CD8-positive, alpha-beta memory T cell (primary cell): ENCODE results near the gene CDH18. TPM values are rescaled to one million over a fixed set of nuclear protein-coding genes. Genes with fewer than 3 reads are reported as not detected.

Source experiments
- CTCF ChIA-PET: fragments of 350-600 bp; sonication (Branson Sonifier 250); formaldehyde crosslinking; loops from one replicate; lab custom pipeline; 2021; ENCODE audit warnings: antibody characterized with exemption; lab: Charles Lee
- POLR2A ChIA-PET: fragments of 350-600 bp; sonication (Branson Sonifier 250); formaldehyde crosslinking; loops from one replicate; lab custom pipeline; 2021; ENCODE audit warnings: antibody characterized with exemption; lab: Charles Lee
- DNase-seq, 5 donors: peaks; one replicate each; pipeline versions ENCODE4 v3.0.0 to v3.0.0-alpha.2; 2020 to 2022; ENCODE audit warnings: mixed read lengths in 1 of 5
- H3K27ac ChIP-seq: one replicate; pipeline ENCODE4 v1.7.0; 2013; ENCODE audit warnings: low read depth, mild to moderate bottlenecking, low read length, moderate library complexity
- H3K27me3 ChIP-seq: 2 replicates; pipeline ENCODE4 v1.7.0; 2013; ENCODE audit warnings: low read length, mild to moderate bottlenecking; ENCODE audit not compliant: insufficient read depth, poor library complexity, severe bottlenecking
- H3K36me3 ChIP-seq: 2 replicates; pipeline ENCODE4 v1.7.0; 2013; ENCODE audit warnings: mild to moderate bottlenecking, low read length, moderate library complexity; ENCODE audit not compliant: insufficient read depth
- H3K4me1 ChIP-seq: 2 replicates; pipeline ENCODE4 v1.7.0; 2013; ENCODE audit warnings: mild to moderate bottlenecking, low read length, moderate library complexity; ENCODE audit not compliant: insufficient read depth
- H3K4me3 ChIP-seq: 2 replicates; pipeline ENCODE4 v1.7.0; 2013; ENCODE audit warnings: mild to moderate bottlenecking, low read length
- H3K9me3 ChIP-seq: 2 replicates; pipeline ENCODE4 v1.7.0; 2013; ENCODE audit warnings: mild to moderate bottlenecking, low read length
- H3K27ac Mint-ChIP-seq, 8 donors: one replicate each; pipeline ENCODE4 v1.8.0; 2020 to 2021; ENCODE audit warnings: mixed read lengths in 8 of 8, mild to moderate bottlenecking in 6 of 8, inconsistent platforms in 3 of 8, moderate library complexity in 3 of 8
- H3K27me3 Mint-ChIP-seq, 2 donors: one replicate each; pipeline ENCODE4 v1.8.0; 2020 to 2021; ENCODE audit warnings: mixed read lengths in 2 of 2, mild to moderate bottlenecking in 1 of 2, moderate library complexity in 1 of 2
- H3K36me3 Mint-ChIP-seq, 3 donors: one replicate each; pipeline ENCODE4 v1.8.0; 2020 to 2021; ENCODE audit warnings: mixed read lengths in 3 of 3, inconsistent platforms in 1 of 3, mild to moderate bottlenecking in 1 of 3
- H3K4me1 Mint-ChIP-seq, 3 donors: one replicate each; pipeline ENCODE4 v1.8.0; 2020 to 2021; ENCODE audit warnings: mixed read lengths in 3 of 3, inconsistent platforms in 1 of 3, mild to moderate bottlenecking in 1 of 3
- H3K4me3 Mint-ChIP-seq, 7 donors: one replicate each; pipeline ENCODE4 v1.8.0; 2020 to 2021; ENCODE audit warnings: mixed read lengths in 7 of 7, mild to moderate bottlenecking in 6 of 7, moderate library complexity in 4 of 7, inconsistent platforms in 2 of 7
- H3K9me3 Mint-ChIP-seq, 5 donors: one replicate each; pipeline ENCODE4 v1.8.0; 2020 to 2022; ENCODE audit warnings: mixed read lengths in 5 of 5, mild to moderate bottlenecking in 3 of 5, moderate library complexity in 2 of 5, inconsistent platforms in 1 of 5
- polyA plus RNA-seq: library from polyadenylated mRNA; unstranded; fragments of 300-500 nt; fragmentation: Illumina TruSeq; gene quantifications from one replicate; pipeline ENCODE4 v1.2.3, GENCODE V29; 2021
- total RNA-seq, 2 experiments: library from RNA; stranded (reverse); gene quantifications; one replicate each; pipeline ENCODE4 v1.2.3, GENCODE V29; 2021

CDH18 gene
- total and polyA plus RNA-seq, 3 experiments from 2014 or later = not detected

DNA sequence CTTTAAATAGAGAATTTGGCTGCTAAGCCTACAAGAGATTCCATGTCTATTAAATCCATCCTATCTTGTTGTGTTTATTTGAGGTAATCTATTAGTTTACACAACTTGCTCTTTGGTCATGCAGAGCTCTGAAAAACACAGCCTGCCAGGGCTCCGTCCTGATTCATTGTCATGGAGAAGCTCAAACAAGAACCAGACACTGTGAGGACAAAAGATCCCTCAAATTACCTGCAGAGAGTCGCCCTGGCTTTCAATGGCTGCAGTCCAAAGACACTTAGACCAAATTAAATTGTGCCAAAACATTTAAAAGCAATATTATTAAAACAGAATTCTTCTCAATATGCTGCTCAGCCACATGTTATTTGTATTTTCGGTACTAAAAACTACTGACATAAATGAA, 60.1 kb downstream of the CDH18 start:
- POLR2A ChIA-PET = no interaction called here
- Mint-ChIP-seq H3K4me1 (no peaks in the 10 kb centered on the region), H3K27me3 (no peaks in the 10 kb centered on the region), H3K4me3 (no peak overlapping the region), H3K36me3 (no peaks in the 10 kb centered on the region), H3K27ac (no peak overlapping the region), H3K9me3 (peaks cover 8 to 25% (median 16%) of the 10 kb centered on the region in 5 donors)
- H3K27ac ChIP-seq = no peak overlapping the region
- H3K4me3 ChIP-seq = no peak overlapping the region
- no peak for DNase-seq
- H3K4me1 ChIP-seq = no peaks in the 10 kb centered on the region
- H3K36me3 ChIP-seq = no peaks in the 10 kb centered on the region
- no peaks in the 10 kb centered on the region for H3K27me3 ChIP-seq
- CTCF ChIA-PET = no interaction called here
- no peaks in the 10 kb centered on the region for H3K9me3 ChIP-seq

DNA sequence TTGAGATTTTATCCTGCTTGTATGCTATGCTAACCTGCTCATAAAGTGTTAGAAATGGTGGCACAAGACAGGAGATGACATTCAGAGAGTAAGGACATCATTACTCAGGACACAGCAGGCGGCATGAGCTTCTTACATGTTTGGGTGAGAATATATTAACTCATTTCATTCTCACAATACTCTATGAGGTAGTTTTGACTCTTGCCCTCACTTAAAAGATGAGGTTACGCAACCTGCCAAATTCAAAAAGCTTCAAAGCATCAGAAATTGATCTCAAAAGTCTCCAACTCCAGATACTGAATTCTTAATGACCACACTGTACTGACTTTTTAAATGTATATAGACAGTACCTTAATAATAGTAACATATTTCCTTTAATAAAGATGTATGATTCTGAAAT, 60.8 kb downstream of the CDH18 start:
- no peaks in the 10 kb centered on the region for H3K27me3 ChIP-seq
- no peaks in the 10 kb centered on the region for H3K36me3 ChIP-seq
- no peak for DNase-seq
- no peak overlapping the region for H3K4me3 ChIP-seq
- peaks cover 6 to 24% (median 13%) of the 10 kb centered on the region in 5 donors for H3K9me3 Mint-ChIP-seq
- H3K4me3 Mint-ChIP-seq = no peak overlapping the region
- CTCF ChIA-PET = no interaction called here
- H3K4me1 Mint-ChIP-seq = no peaks in the 10 kb centered on the region
- no peaks in the 10 kb centered on the region for H3K9me3 ChIP-seq
- no peaks in the 10 kb centered on the region for H3K4me1 ChIP-seq
- no peaks in the 10 kb centered on the region for H3K36me3 Mint-ChIP-seq
- POLR2A ChIA-PET = no interaction called here
- H3K27ac Mint-ChIP-seq = no peak overlapping the region
- H3K27me3 Mint-ChIP-seq = no peaks in the 10 kb centered on the region
- no peak overlapping the region for H3K27ac ChIP-seq

DNA sequence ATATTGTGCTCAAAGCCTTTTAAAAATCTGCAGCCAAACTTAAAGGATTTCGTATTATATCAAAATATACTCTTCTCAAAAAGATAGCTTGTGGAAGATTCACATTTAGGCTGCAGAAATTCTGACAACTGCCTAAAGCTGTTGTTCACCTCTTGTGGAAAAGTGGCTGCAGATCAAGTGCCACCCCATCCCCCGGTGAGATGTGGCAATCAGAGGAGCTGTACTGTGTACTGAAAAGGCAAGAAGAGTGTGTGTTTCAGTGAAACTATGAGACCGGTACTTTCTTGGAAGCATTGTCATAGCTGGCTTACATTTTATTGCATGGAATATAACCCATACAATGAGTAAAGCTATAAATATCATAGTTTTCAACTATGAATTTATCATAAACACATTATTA, 64.3 kb downstream of the CDH18 start:
- H3K36me3 Mint-ChIP-seq = no peaks in the 10 kb centered on the region
- no peaks in the 10 kb centered on the region for H3K4me1 Mint-ChIP-seq
- no peak overlapping the region for H3K4me3 Mint-ChIP-seq
- Histone ChIP-seq H3K4me3 (no peak overlapping the region), H3K27me3 (no peaks in the 10 kb centered on the region), H3K27ac (no peak overlapping the region), H3K36me3 (no peaks in the 10 kb centered on the region), H3K4me1 (no peaks in the 10 kb centered on the region), H3K9me3 (no peaks in the 10 kb centered on the region)
- no peak overlapping the region for H3K27ac Mint-ChIP-seq
- no peaks in the 10 kb centered on the region for H3K27me3 Mint-ChIP-seq
- POLR2A ChIA-PET = no interaction called here
- CTCF ChIA-PET = interaction anchor here (0.6 kb wide), 1 partner anchor 222 kb away, joined by 3 read pairs; no protein-coding TSS in a partner anchor
- peaks cover 0 to 23% (median 10%) of the 10 kb centered on the region in 5 donors for H3K9me3 Mint-ChIP-seq
- DNase-seq = no peak

DNA sequence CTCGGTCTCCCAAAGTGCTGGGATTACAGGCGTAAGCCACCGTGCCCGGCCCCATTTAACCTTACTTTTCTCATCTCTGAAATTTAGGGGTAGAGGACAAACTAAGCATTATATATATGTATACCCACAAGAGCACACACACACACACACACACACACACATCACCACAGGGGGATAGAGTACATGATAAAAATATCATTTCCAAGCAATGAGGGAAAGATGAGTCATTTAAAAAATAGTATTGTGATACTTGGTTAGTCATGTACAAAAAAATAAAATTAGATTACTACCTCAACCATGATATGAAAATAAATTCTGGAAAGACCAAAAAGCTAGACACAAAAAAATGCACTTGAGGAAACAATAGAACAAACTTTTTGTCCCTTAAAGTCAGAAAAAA, 67.2 kb downstream of the CDH18 start:
- no peak overlapping the region for H3K4me3 Mint-ChIP-seq
- no peaks in the 10 kb centered on the region for H3K4me1 Mint-ChIP-seq
- H3K27me3 ChIP-seq = no peaks in the 10 kb centered on the region
- H3K9me3 Mint-ChIP-seq = peaks cover 2 to 28% (median 10%) of the 10 kb centered on the region in 5 donors
- H3K27ac Mint-ChIP-seq = no peak overlapping the region
- ChIA-PET CTCF (interaction anchor here (1.0 kb wide), 1 partner anchor 16 kb away, joined by 3 read pairs; no protein-coding TSS in a partner anchor), POLR2A (no interaction called here)
- H3K36me3 ChIP-seq = no peaks in the 10 kb centered on the region
- no peaks in the 10 kb centered on the region for H3K36me3 Mint-ChIP-seq
- DNase-seq = no peak
- H3K27ac ChIP-seq = no peak overlapping the region
- no peaks in the 10 kb centered on the region for H3K27me3 Mint-ChIP-seq
- no peaks in the 10 kb centered on the region for H3K9me3 ChIP-seq
- H3K4me1 ChIP-seq = no peaks in the 10 kb centered on the region
- no peak overlapping the region for H3K4me3 ChIP-seq

DNA sequence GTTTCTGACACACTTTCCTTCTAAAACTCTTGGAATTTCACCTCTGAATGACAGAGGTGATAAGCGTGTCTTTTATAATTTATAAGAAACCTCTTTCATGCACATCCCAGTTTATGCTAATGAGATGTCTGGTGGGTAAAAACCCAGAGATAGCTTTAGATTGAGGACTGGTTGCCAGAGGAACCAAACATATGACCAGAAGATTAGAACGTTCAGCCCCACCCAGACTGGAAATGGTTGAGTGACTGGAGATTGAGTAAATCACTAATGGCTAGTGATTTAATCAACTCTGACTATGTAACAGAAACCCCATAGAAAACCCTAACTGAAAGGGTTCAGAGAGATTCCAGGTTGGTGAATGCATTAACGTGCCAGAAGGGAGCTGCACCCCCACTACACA, 69.2 kb downstream of the CDH18 start:
- H3K36me3 Mint-ChIP-seq = no peaks in the 10 kb centered on the region
- H3K27ac Mint-ChIP-seq = no peak overlapping the region
- POLR2A ChIA-PET = no interaction called here
- Histone ChIP-seq H3K27me3 (no peaks in the 10 kb centered on the region), H3K36me3 (no peaks in the 10 kb centered on the region), H3K27ac (no peak overlapping the region), H3K4me1 (no peaks in the 10 kb centered on the region), H3K9me3 (no peaks in the 10 kb centered on the region), H3K4me3 (no peak overlapping the region)
- H3K4me1 Mint-ChIP-seq = no peaks in the 10 kb centered on the region
- H3K27me3 Mint-ChIP-seq = no peaks in the 10 kb centered on the region
- no peak for DNase-seq
- CTCF ChIA-PET = no interaction called here
- no peak overlapping the region for H3K4me3 Mint-ChIP-seq
- peaks cover 0 to 29% (median 6%) of the 10 kb centered on the region in 5 donors for H3K9me3 Mint-ChIP-seq

DNA sequence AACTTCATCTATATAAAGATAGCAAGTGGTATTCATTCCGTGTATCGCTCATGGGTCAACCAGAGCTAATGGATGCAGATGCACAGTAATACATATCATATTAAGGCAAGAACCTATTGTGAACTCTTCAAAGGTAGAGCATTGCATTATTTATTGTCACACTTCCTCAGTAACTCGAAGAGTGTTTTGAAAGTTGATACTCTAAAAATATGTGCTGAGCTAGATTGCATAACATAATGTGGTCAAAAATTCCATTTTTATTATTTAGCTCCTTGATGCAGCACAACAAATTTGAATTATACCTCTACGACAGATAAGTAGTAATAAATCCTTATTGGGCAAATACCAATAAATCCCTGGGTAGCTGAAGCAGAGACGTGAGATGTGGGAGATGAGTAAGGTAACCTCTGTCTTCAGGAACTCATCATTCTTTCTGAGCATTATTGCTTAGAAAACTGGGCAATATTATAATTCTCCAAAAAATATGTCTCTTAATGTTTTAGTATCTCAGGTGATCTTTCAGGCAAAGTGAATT, 70.3 kb downstream of the CDH18 start:
- ChIA-PET CTCF (no interaction called here), POLR2A (no interaction called here)
- no peaks in the 10 kb centered on the region for H3K36me3 Mint-ChIP-seq
- no peak for DNase-seq
- H3K4me3 Mint-ChIP-seq = no peak overlapping the region
- H3K27me3 Mint-ChIP-seq = no peaks in the 10 kb centered on the region
- no peaks in the 10 kb centered on the region for H3K36me3 ChIP-seq
- peaks cover 0 to 25% (median 3%) of the 10 kb centered on the region in 5 donors for H3K9me3 Mint-ChIP-seq
- H3K27me3 ChIP-seq = no peaks in the 10 kb centered on the region
- no peak overlapping the region for H3K4me3 ChIP-seq
- no peaks in the 10 kb centered on the region for H3K4me1 Mint-ChIP-seq
- no peak overlapping the region for H3K27ac ChIP-seq
- no peaks in the 10 kb centered on the region for H3K9me3 ChIP-seq
- no peak overlapping the region for H3K27ac Mint-ChIP-seq
- no peaks in the 10 kb centered on the region for H3K4me1 ChIP-seq

DNA sequence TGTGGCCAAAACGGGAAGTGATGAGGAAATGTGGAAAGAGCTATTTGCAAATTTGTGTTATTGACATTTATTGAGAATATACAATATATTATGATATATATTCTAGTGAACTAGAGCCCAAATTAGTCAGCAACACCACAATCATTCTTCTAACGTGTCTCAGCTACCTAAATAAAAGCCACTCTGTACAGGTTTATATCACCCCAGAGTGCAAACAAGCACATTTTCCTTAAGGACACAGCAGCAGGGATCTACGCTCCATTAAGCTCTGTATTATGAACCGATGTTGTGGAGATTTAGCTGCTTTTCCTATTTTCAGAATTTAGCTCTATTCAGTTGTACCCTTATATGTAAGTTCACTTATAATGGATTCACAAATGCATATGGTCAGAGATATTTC, 77.9 kb downstream of the CDH18 start:
- peaks cover 4% of the 10 kb centered on the region for H3K9me3 ChIP-seq
- Mint-ChIP-seq H3K27ac (no peak overlapping the region), H3K27me3 (no peaks in the 10 kb centered on the region), H3K4me1 (no peaks in the 10 kb centered on the region), H3K4me3 (no peak overlapping the region), H3K36me3 (no peaks in the 10 kb centered on the region), H3K9me3 (peaks cover 0 to 41% (median 4%) of the 10 kb centered on the region in 5 donors)
- no peaks in the 10 kb centered on the region for H3K36me3 ChIP-seq
- DNase-seq = no peak
- H3K4me3 ChIP-seq = no peak overlapping the region
- H3K4me1 ChIP-seq = no peaks in the 10 kb centered on the region
- ChIA-PET CTCF (no interaction called here), POLR2A (no interaction called here)
- no peaks in the 10 kb centered on the region for H3K27me3 ChIP-seq
- H3K27ac ChIP-seq = no peak overlapping the region

DNA sequence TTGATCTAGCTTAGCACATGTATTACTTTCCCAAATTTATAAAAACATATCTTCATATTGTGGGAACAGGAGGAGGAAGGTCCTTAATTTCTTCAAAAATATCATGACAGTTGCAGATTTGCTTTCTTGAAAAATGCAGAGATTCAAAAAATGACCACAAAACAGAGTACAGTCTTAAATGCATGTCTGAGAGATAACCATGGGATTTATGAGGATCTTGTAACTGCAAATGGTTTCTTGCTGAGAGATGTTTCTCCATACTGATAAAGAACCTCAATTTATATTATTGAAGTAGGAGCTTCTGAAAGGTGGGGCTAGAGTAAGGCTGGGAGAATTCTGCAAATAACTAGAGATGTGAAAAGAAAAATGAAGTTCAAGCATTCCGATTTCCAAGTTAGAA, 83.2 kb downstream of the CDH18 start:
- H3K27ac Mint-ChIP-seq = no peak overlapping the region
- no peaks in the 10 kb centered on the region for H3K36me3 Mint-ChIP-seq
- peaks cover 2 to 17% (median 6%) of the 10 kb centered on the region in 5 donors for H3K9me3 Mint-ChIP-seq
- H3K4me1 ChIP-seq = no peaks in the 10 kb centered on the region
- H3K27me3 ChIP-seq = no peaks in the 10 kb centered on the region
- no peaks in the 10 kb centered on the region for H3K27me3 Mint-ChIP-seq
- ChIA-PET POLR2A (no interaction called here), CTCF (interaction anchor here (0.7 kb wide), 1 partner anchor 16 kb away, joined by 3 read pairs; no protein-coding TSS in a partner anchor)
- no peaks in the 10 kb centered on the region for H3K36me3 ChIP-seq
- no peak overlapping the region for H3K4me3 Mint-ChIP-seq
- no peak overlapping the region for H3K27ac ChIP-seq
- no peak for DNase-seq
- H3K4me1 Mint-ChIP-seq = no peaks in the 10 kb centered on the region
- H3K4me3 ChIP-seq = no peak overlapping the region
- H3K9me3 ChIP-seq = no peaks in the 10 kb centered on the region
